ENCODE measurements around the gene FER1L5.

DNA sequence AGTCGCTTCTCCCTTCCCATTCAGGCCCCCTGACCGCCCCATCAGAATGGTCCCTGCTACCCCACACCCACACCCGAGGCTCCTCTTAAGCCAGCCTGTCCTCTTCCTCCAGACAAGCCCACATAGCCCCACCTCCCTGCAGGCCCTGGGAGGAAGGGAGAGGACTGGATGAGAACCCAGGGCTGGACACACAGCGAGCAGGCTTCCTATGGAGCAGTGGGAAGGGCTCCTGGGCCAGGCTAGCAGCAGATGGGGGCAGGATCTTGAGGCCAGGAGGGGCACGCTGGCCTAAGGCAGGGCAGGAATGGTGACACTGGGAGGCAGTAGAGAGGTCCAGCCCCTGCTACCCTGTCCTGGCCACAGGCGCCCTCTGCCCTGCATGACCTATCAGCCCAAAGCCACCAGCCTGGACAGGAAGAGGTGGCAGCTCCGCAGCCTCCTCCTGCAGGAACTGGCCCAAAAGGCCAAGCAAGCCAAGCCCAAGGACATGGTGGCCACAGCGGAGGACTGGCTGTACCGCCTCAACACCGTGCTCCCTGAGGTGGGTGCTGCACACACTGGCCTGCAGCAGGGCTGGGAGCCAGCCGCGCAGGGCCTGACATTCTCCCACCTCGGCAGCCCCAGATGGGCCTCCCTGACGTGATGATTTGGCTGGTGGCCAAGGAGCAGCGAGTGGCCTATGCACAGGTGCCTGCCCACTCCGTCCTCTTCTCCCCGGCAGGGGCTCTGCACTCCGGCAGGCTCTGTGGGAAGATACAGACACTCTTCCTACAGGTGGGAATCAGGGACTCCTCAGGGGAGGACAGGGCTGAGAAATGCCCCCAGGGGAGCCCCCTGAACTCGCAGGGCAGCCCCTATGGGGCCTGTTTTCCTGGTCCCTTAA, 43.3 kb downstream of the FER1L5 start:
- TF ChIP-seq, protein P1, sequence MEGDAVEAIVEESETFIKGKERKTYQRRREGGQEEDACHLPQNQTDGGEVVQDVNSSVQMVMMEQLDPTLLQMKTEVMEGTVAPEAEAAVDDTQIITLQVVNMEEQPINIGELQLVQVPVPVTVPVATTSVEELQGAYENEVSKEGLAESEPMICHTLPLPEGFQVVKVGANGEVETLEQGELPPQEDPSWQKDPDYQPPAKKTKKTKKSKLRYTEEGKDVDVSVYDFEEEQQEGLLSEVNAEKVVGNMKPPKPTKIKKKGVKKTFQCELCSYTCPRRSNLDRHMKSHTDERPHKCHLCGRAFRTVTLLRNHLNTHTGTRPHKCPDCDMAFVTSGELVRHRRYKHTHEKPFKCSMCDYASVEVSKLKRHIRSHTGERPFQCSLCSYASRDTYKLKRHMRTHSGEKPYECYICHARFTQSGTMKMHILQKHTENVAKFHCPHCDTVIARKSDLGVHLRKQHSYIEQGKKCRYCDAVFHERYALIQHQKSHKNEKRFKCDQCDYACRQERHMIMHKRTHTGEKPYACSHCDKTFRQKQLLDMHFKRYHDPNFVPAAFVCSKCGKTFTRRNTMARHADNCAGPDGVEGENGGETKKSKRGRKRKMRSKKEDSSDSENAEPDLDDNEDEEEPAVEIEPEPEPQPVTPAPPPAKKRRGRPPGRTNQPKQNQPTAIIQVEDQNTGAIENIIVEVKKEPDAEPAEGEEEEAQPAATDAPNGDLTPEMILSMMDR (conservative IDR thresholded peaks at IDR 0.05; ENCODE audit: low read length), result no peak
- no peak for TF ChIP-seq EZH2phosphoT487 (IDR thresholded peaks at IDR 0.05; ENCODE audit: borderline replicate concordance, low read depth, low read length)
